ENCODE results near the gene SETD3.
"Not testable (repeated sequence)": the region's sequence is repeated elsewhere in the genome, so short reads cannot be mapped to it uniquely, and the experiment has no call there.

Gene SETD3

DNA sequence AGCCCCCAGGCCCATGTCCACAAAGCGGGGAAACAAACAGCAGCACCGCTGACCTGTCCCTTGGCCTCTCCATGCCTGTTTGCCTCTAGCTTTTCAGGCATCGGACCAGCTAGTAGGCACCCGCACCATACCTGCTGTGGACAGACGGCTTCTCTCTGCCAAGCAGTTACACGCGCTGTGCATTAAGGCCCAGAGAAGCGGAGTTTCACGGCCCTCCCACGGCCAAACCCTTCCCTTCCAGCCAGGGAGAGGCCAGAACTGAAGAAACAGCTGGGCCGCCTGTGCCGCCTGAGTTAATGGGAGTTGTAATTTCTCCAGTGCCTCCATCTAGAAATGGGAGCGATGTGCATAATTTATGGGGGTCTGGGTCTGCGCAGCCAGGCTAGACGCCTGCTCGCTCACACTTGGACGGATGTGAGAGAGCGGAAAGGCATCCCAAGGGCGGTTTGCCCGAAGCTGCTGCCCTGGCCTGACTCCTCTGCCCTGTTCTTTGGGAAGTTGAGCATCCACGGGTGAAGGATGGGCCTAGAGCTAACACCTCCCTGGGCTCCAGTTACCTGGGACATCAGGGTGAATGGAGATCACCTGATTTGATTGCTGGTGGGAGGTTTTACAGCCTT, 119.0 kb downstream of the SETD3 start:
- DNase-seq (ENCODE audit: low read depth in 2 of 2), result no peak

DNA sequence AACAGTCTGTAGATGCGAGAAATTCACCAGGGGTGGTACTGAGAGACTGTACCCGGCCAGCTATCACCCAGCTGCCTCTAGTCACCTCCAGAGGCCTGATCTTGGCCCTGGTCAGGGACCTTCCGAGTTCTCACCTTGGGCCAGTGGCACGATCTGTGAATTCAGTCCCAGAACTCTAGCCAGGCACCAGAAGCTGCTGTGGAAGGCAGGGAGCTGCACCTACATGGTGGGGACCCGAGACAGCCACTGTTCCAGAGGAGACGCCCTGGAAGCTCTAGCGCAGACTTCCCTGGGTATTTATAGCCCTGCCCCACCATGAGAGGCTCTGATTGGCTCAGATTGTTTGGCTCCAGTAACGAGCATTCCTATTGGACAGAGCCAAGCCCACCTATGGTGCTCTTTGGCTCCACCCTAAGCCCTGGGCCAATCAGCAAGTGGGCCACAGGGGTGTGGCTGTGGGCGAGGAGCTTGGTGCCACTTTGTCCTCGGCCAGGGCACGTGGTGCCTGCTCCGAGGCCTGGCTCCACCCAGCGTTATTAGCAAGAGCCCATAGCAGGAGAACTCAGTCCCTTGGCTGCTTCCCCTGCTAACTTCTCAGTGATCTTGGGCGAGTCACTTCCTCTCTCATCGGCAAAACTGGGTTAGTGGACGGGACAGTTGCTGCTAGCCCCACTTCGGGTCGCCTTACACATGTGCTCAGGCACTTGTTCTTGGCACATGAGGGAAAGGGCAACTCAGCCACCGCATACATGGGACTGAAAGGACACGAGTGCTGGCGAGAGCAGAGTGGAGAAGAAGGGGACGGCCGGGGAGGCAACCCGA, 119.7 kb downstream of the SETD3 start:
- DNase-seq (ENCODE audit: low read depth in 2 of 2), result no peak

DNA sequence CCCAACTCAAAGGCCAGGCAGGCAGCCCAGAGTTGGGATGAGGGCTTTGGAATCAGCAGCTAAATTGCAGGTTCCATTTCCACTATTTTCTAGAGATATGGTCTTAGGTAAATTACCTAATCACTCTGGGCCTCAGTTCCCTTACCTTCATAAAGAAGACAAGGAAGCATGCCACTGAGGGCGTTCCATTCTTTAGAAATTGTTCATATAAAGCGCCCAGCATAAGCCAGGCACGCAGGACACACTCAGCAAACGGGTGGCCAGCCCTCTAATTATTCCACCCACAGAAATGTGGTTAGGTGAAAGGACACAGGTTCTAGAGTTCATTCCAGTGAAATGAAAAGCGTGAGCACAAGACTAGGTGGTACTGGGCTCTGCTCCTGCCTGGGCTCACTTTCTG, 120.8 kb downstream of the SETD3 start:
- no peak for DNase-seq (ENCODE audit: low read depth in 2 of 2)

DNA sequence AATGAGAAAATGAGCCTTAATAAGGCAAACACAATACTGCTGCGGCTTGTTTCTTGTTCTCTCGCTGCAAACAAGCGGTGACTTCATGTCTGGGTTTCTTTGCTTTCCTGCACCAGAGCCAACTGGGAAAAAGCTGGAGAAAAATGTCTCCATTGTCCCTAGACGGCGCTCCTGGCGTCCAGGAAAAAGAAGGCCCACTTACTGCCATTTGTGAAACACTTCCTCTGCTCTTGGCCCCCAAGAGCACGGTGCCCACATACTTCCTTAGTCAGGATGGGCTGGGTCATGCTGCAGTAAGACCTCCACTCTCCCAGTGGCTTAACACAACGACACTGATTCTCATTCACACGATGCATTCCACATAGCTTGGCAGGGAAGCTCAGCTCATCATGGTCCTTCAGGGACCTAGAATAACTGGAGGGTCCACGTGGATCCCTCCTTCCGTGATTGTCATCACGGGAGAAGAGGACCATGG, 122.7 kb downstream of the SETD3 start:
- DNase-seq (ENCODE audit: low read depth in 2 of 2), result no peak

DNA sequence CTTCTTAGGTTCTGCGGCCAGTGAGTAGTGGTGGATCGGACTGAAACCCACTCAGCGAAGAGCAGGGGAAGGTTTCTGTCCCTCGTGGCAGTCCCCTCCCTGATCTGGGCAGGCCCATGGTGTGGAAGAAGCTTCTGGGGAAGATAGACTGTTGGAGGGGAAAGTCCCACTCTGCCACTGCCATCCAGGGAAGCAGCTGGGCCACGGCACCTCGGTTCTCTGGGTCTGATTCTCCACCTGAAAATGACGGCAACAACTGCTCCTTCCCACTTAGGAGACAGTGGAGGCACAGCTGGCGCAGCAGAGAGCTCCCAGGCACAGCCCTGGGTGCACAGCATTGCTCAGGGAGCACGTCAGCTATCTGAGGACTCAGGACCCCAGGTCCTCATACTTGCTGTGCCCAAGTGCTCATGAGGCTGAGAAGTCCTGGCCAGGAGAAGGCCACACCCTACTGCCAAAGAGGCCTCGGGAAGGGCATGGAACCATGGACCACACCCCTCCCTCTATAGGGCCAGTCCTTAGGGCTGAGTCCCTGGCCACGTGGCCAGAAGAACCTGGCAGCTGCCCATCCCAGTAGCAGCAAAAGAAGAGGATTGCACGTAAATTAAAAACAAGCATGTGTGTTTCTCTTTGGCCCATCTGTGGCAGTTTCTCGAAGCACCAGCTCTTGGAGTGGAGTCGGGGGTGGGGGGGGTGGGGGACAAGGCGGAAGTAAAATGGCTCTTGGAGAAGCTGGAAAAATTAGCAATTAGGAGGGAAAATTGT, 123.3 kb downstream of the SETD3 start:
- DNase-seq (ENCODE audit: low read depth in 2 of 2), result no peak

DNA sequence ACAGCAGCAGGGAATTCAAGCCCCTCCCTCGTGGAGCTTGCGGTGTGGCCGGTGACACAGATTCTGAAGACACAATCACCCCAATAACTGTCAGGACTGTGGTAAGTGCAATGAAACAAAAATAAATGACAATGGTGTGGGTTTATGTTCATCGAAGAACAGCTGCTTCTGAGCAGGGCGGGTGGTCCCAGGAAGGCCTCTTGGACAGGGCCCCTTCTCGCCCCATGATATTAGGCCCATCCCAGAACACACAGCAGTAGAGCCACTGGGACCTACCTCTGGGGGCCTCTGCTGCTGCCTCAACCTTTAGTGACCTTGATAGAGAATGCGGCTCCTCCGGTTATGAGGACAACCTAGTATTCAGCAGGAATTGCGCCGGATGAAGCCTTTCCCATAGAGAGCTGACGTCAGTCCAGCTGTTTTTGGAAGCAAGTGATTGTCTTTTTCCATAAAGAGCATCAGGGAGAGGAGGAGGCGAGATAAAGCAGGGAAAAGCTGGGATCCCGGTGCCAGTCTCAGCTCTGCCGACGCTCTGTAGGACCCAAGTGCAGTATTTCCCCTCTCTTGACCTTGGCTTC, 124.5 kb downstream of the SETD3 start:
- no peak for DNase-seq (ENCODE audit: low read depth in 2 of 2)

DNA sequence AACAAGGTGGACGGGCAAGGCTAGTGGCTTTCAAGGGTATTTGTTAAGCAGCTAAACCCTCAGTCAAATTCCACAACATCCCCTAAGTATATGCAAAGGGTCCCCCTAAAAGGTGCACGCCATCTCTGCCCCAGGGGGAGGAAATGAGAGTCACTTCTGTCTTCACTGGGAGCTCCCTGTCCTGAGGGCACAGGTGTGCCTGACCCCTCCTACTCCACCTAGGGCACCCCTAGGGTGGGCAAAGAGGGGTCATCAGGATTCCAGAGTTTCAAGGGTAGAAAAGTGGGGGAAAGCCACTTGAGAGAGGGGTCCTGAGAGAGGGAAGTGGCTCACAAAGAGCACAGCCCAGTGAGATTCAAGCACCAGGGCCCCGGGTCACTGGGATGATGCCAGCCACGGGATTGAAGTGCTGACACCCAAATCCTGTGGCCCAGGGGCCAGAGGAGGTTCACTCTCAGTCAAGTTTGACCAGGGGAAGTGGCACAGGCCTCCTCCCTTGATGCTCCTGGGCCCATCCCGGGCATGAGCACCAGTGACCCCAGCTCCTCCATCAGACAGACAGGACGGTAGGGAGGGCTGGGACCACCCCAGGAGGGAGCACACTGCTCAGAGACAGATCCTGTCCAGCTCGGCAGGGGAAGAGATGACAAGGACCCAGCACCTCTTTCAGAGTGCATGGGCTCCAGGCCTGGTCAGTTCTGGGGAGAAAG, 126.3 kb downstream of the SETD3 start:
- DNase-seq (ENCODE audit: low read depth in 2 of 2), result no peak

DNA sequence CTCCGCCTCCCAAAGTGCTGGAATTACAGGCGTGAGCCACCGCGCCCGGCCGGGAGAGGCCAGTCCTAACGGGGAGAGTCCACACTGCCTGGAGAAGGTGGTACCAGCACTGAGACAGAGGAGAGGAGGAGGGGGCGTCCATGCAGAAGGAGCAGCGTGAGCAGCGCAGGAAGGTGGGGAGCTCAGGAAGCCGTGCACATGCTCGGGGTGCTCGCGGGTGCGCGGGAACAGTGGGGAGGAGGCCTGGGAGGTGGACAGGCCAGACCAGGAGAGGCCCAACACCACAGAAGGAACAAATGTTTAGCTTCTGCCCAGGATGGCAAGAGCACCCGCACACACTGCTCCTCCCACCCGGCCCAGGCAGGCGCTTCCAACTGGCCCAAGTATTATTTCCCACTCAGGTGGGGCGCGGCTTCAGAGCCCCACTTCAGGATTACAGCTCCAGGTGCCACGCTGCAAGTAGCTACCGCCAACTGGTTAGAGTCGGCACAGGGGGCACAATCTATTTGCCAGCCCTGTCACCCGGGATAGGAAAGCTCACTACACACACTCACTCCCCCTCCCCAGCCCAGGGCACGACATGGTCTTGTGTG, 127.9 kb downstream of the SETD3 start:
- no peak for DNase-seq (ENCODE audit: low read depth in 2 of 2)

DNA sequence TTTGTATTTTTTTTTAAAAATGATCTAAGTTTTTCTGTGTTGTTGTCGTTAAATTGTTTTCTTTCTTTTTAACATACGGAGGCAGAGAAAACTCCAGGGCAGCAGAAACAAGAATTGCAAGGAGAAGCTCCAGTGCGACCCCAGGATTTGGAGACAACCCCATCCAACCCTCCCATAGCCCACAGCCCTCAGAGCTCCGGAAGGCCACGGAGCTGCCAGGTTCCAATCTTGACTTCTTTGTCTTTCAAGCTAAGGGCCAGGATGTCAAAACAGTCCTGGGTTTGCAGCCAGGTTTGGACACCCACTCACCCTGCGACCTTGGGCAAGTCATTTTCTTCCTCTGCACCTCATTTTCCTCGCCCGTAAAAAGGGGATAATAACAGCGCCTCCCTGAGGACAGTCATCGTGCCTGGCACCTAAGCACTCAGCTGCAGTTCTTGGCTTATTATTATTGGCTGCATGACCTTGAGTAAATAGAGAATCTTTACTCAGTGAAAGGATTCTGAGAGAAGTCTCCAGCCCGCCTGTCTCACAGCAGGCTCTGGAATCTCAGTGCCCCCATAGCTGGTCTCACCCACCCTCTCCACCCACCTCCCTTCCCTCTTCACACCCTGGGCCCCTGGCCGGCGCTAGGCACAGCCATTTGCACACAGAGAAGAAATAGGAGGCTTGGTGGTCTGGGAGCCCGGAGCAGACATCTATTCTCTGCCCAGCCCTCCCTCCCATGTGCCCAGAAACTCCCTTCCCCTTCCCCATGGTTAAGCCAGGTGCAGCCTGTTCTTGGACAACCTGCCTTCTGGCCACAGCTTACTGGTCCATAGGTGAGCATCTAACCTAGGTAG, 129.3 kb downstream of the SETD3 start:
- DNase-seq (ENCODE audit: low read depth in 2 of 2), result no peak

DNA sequence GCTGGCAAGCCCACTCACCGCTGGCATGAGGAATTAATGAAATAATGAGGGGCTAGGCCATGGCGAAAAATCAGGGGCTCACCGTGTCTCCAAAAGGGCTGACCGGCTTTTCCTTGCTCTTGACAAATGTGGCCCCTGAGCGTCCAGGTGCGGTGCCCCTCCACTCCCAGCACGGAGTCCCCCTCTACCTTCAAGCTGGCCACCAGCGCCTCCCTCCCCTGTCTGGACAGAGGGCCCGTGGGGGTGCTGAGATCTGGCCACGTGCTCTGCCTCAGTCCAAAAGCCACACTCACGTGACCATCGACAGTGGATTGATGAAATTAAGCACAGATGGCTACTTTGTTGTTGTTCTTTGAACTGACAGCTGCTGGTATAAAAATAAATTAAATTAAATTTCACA, 129.9 kb downstream of the SETD3 start:
- no peak for DNase-seq (ENCODE audit: low read depth in 2 of 2)

DNA sequence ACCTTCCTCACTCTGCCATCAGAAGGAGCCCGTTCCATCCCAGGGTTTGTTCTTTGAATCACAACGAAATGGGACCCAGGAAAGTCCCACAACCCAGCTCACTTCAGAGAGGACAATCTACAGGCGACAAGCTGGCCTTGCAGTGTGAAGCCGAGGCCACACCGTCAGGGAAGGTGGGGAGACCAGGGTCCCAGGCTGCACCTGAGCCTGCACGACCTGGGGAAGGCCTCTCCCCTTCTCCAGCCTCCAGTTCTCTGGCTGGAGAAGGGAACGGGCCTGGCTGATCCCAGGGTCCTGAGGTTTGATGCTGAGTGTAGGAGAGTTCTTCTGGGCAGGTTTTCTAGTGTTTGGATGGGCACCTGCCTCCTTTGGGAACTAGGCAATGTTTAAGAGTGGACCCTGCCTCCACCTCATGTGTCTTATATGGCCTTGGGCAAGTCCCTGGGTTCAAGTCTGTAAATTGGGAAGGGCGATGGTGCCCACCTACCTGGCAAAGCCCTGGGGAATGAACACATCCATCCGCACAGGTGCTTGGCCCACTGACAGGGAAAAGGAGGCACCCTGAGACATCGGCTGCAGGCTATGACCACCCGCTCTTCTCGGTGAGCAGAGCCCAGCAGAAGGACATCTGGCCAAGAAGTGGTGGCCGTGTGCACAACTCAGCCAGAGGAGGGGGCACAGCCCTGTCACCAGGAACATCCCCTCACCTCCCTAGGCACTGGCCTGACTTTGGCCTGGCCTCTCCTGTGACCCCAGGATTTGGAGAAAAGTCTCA, 130.8 kb downstream of the SETD3 start:
- no peak for DNase-seq (ENCODE audit: low read depth in 2 of 2)

DNA sequence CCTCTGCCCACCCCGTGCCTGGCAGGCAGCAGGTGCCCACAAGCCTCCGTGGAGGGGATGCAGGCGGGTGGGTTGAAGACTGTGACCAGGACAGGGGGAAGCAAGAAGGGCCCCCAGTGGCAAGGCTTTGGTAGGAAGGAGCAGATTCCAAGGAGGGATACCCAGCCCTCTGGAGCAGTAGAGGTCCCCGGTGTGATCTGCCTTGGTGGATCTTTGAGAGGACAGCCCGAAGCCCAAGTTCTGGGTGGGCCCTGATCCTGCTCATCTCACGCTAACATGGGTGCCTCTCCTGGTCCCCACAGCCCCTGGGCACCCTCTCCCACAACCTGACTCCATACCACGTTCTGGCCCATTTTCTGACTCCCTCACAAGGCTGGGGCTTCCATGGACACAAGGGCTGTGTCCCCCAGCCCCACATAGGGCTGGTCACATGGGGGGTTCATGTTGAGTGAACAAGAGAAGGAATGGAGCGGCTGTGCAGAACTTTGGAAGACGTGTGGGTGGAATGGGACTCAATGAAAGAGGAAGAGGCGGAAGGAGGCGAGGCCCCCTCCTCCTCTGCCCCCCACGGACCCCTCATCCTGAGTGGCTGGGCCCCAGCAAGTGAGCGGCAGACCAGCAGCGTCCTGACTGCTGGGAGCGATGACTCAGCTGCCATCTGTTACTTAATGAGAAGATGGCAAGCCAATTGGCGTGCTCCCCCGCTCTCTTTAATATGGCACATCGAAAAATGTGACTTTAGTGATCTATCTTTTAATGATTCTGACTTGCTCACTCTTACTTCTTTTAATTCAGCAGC, 131.6 kb downstream of the SETD3 start:
- DNase-seq (ENCODE audit: low read depth in 2 of 2), result no peak

DNA sequence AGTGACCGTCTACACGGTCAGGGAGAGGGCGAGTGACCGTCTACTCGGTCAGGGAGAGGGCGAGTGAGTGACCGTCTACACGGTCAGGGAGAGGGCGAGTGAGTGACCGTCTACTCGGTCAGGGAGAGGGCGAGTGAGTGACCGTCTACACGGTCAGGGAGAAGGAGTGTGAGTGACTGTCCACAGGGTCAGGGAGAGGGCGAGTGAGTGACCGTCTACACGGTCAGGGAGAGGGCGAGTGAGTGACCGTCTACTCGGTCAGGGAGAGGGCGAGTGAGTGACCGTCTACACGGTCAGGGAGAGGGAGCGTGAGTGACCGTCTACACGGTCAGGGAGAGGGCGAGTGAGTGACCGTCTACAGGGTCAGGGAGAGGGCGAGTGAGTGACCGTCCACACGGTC, 132.4 kb downstream of the SETD3 start:
- DNase-seq (ENCODE audit: low read depth in 2 of 2), result not testable (repeated sequence)

Measured in stimulated activated CD8-positive, alpha-beta memory T cell treated with anti-CD3 and anti-CD28 coated beads, Interleukin-15, amount 100 ng/mL, for 4 hours (primary cell).